Lower leg skin (tissue), 3 donors: ENCODE measurements around the gene GALNS.

ENCODE experiments used
- POLR2A ChIP-seq, 2 donors: fragments of 450-650 bp; IDR thresholded peaks; one replicate each; pipeline ENCODE4 v1.6.1; 2016 to 2017; ENCODE audit warnings: antibody characterized with exemption in 2 of 2, mild to moderate bottlenecking in 1 of 2, moderate library complexity in 1 of 2
- TF ChIP-seq, protein P1 (sequence below), 3 donors: fragments of 450-650 bp; IDR thresholded peaks; one replicate each; pipeline ENCODE4 v1.5.1; 2016; ENCODE audit warnings: antibody characterized with exemption in 3 of 3, mild to moderate bottlenecking in 3 of 3, moderate library complexity in 2 of 3

DNA sequence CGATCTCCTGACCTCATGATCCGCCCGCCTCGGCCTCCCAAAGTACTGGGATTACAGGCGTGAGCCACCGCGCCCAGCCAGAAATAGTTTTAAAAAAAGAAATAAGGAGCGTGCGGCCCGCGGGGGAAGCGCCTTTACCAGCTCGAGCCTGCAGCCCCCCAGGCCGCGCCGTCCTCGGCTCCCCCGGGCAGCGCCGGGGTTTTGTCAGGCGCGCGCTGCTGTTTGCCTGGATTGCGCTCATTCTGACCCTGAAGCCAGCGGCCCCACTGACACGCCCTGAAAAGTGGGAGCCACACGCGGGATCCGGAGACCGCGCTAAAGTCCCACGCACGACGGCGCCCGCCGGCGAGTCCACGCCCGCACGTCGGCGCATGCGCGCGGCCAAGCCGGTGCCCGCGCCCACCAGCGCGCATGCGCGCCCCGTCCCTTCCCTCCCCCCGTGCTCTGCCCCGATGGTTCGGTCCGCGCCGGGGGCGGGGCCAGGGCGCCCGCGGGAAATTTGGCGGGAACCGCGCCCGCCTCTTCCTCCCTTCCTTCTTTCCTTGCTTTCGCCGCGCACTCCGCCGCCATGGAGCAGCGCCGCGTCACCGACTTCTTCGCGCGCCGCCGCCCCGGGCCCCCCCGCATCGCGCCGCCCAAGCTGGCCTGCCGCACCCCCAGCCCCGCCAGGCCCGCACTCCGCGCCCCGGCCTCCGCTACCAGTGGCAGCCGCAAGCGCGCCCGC, 53.3 kb downstream of the GALNS start, which contains the start of gene CDT1:
- TF ChIP-seq POLR2A (IDR thresholded peaks at IDR 0.05), result no peak
- TF ChIP-seq, protein P1, sequence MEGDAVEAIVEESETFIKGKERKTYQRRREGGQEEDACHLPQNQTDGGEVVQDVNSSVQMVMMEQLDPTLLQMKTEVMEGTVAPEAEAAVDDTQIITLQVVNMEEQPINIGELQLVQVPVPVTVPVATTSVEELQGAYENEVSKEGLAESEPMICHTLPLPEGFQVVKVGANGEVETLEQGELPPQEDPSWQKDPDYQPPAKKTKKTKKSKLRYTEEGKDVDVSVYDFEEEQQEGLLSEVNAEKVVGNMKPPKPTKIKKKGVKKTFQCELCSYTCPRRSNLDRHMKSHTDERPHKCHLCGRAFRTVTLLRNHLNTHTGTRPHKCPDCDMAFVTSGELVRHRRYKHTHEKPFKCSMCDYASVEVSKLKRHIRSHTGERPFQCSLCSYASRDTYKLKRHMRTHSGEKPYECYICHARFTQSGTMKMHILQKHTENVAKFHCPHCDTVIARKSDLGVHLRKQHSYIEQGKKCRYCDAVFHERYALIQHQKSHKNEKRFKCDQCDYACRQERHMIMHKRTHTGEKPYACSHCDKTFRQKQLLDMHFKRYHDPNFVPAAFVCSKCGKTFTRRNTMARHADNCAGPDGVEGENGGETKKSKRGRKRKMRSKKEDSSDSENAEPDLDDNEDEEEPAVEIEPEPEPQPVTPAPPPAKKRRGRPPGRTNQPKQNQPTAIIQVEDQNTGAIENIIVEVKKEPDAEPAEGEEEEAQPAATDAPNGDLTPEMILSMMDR (IDR thresholded peaks at IDR 0.05), result no peak
